DOHH2 (cell line): ENCODE data around the gene AIG1.

Experiments
- H3F3A ChIP-seq: fragments of 200-600 bp; sonication (generic), shearing (Covaris generic); 2 replicates; pipeline ENCODE4 v1.6.0; 2016; ENCODE audit warnings: antibody characterized with exemption, mild to moderate bottlenecking; ENCODE audit not compliant: control insufficient read depth, insufficient read depth
- H3K27ac ChIP-seq: fragments of 200-600 bp; sonication (generic); 2 replicates; pipeline ENCODE4 v1.5.1; 2014; ENCODE audit warnings: low read depth, mild to moderate bottlenecking, low read length, moderate library complexity
- H3K27me3 ChIP-seq: fragments of 200-600 bp; sonication (generic); 2 replicates; pipeline ENCODE4 v1.6.1; 2014; ENCODE audit warnings: mild to moderate bottlenecking, low read length, mixed read lengths; ENCODE audit not compliant: control insufficient read depth
- H3K36me3 ChIP-seq: fragments of 200-600 bp; sonication (generic); 2 replicates; pipeline ENCODE4 v1.6.1; 2014; ENCODE audit warnings: mild to moderate bottlenecking, low read length, moderate library complexity, mixed read lengths; ENCODE audit not compliant: control insufficient read depth
- H3K4me1 ChIP-seq: fragments of 200-600 bp; sonication (generic); 2 replicates; pipeline ENCODE4 v1.6.1; 2014; ENCODE audit warnings: mild to moderate bottlenecking, low read length, mixed read lengths; ENCODE audit not compliant: control insufficient read depth
- H3K4me2 ChIP-seq: fragments of 200-600 bp; sonication (generic); 2 replicates; pipeline ENCODE4 v1.6.0; 2014; ENCODE audit warnings: mild to moderate bottlenecking, low read length, moderate library complexity
- H3K4me3 ChIP-seq: fragments of 200-600 bp; sonication (generic); 2 replicates; pipeline ENCODE4 v1.5.1; 2014; ENCODE audit warnings: mild to moderate bottlenecking, low read length, mixed read lengths
- H3K79me2 ChIP-seq: fragments of 200-600 bp; sonication (generic); 2 replicates; pipeline ENCODE4 v1.6.1; 2014; ENCODE audit warnings: mild to moderate bottlenecking, low read length, mixed read lengths; ENCODE audit not compliant: control insufficient read depth
- H3K9me2 ChIP-seq: fragments of 200-600 bp; sonication (generic); replicated peaks from 2 replicates; pipeline ENCODE4 v1.6.1; 2014; ENCODE audit warnings: mild to moderate bottlenecking, low read length, mixed read lengths; ENCODE audit not compliant: control insufficient read depth
- H3K9me3 ChIP-seq: fragments of 200-600 bp; sonication (generic); 2 replicates; pipeline ENCODE4 v1.6.1; 2014; ENCODE audit warnings: antibody characterized with exemption, low read length, mixed read lengths; ENCODE audit not compliant: control insufficient read depth, insufficient read depth
- H4K20me1 ChIP-seq: fragments of 200-600 bp; sonication (generic); 2 replicates; pipeline ENCODE4 v1.6.0; 2014; ENCODE audit warnings: low read depth, mild to moderate bottlenecking, antibody characterized with exemption, low read length, moderate library complexity; ENCODE audit not compliant: control insufficient read depth, insufficient read depth
- CTCF ChIP-seq: fragments of 200-600 bp; sonication (generic); IDR thresholded peaks from one replicate; pipeline ENCODE4 v1.5.1; 2014; ENCODE audit warnings: antibody characterized with exemption, mild to moderate bottlenecking, low read depth, low read length; ENCODE audit not compliant: poor library complexity, severe bottlenecking
- EZH2phosphoT487 ChIP-seq: fragments of 200-600 bp; sonication (generic); IDR thresholded peaks from 2 replicates; pipeline ENCODE4 v1.6.1; 2017; ENCODE audit warnings: borderline replicate concordance, mild to moderate bottlenecking, antibody characterized with exemption, low read length, moderate library complexity, mixed read lengths

The AIG1 gene

GRCh38 chr6:143117108-143117507, 56.4 kb downstream of the AIG1 start:
- H3K27ac ChIP-seq, result no peak overlapping the region
- no peaks in the 10 kb centered on the region for H3K9me3 ChIP-seq
- TF ChIP-seq EZH2phosphoT487 (no peak), CTCF (no peak)
- H3F3A ChIP-seq, result no peaks in the 10 kb centered on the region
- no peaks in the 10 kb centered on the region for H3K36me3 ChIP-seq
- no peaks in the 10 kb centered on the region for H3K79me2 ChIP-seq
- H3K4me1 ChIP-seq, result no peaks in the 10 kb centered on the region
- no peaks in the 10 kb centered on the region for H4K20me1 ChIP-seq
- no peak overlapping the region for H3K4me3 ChIP-seq
- H3K4me2 ChIP-seq, result no peak overlapping the region
- H3K27me3 ChIP-seq, result no peaks in the 10 kb centered on the region
- H3K9me2 ChIP-seq, result no peaks in the 10 kb centered on the region

GRCh38 chr6:143119260-143119659, 58.6 kb downstream of the AIG1 start:
- no peaks in the 10 kb centered on the region for H4K20me1 ChIP-seq
- no peak overlapping the region for H3K27ac ChIP-seq
- no peaks in the 10 kb centered on the region for H3F3A ChIP-seq
- no peaks in the 10 kb centered on the region for H3K36me3 ChIP-seq
- no peaks in the 10 kb centered on the region for H3K79me2 ChIP-seq
- no peaks in the 10 kb centered on the region for H3K9me3 ChIP-seq
- H3K9me2 ChIP-seq, result no peaks in the 10 kb centered on the region
- TF ChIP-seq CTCF (no peak), EZH2phosphoT487 (no peak)
- no peaks in the 10 kb centered on the region for H3K4me1 ChIP-seq
- no peak overlapping the region for H3K4me2 ChIP-seq
- H3K4me3 ChIP-seq, result no peak overlapping the region
- no peaks in the 10 kb centered on the region for H3K27me3 ChIP-seq

- H3K4me2 ChIP-seq, result no peak overlapping the region
- no peaks in the 10 kb centered on the region for H3K9me2 ChIP-seq
- no peak overlapping the region for H3K4me3 ChIP-seq
- H3K27ac ChIP-seq, result no peak overlapping the region
- TF ChIP-seq CTCF, result no peak
- TF ChIP-seq EZH2phosphoT487, result no peak
- H3K4me1 ChIP-seq, result no peaks in the 10 kb centered on the region
- no peaks in the 10 kb centered on the region for H3K36me3 ChIP-seq
- H3K79me2 ChIP-seq, result no peaks in the 10 kb centered on the region
- no peaks in the 10 kb centered on the region for H3K9me3 ChIP-seq
- no peaks in the 10 kb centered on the region for H3K27me3 ChIP-seq
- no peaks in the 10 kb centered on the region for H4K20me1 ChIP-seq
- H3F3A ChIP-seq, result no peaks in the 10 kb centered on the region
These were observed 62.4 kb downstream of the AIG1 start for GRCh38 chr6:143123081-143123480.

- Histone ChIP-seq H3K4me1 (no peaks in the 10 kb centered on the region), H4K20me1 (no peaks in the 10 kb centered on the region)
These were observed 63.3 kb downstream of the AIG1 start for GRCh38 chr6:143123941-143124340.

More at GRCh38 chr6:143123941-143124340, 63.3 kb downstream of the AIG1 start:
- H3K4me3 ChIP-seq, result no peak overlapping the region
- H3K36me3 ChIP-seq, result no peaks in the 10 kb centered on the region
- no peak overlapping the region for H3K27ac ChIP-seq
- no peak for TF ChIP-seq CTCF
- no peak for TF ChIP-seq EZH2phosphoT487
- no peak overlapping the region for H3K4me2 ChIP-seq
- H3K9me2 ChIP-seq, result no peaks in the 10 kb centered on the region
- H3K27me3 ChIP-seq, result no peaks in the 10 kb centered on the region
- no peaks in the 10 kb centered on the region for H3K9me3 ChIP-seq
- H3K79me2 ChIP-seq, result no peaks in the 10 kb centered on the region
- H3F3A ChIP-seq, result no peaks in the 10 kb centered on the region
